Measurements from ENCODE around the gene ZXDC. TPM values are rescaled to one million over a fixed set of nuclear protein-coding genes. Genes with fewer than 3 reads are reported as not detected.

The ZXDC gene
- total RNA-seq, 1 experiment from 2014 or later: 37.2 TPM

GRCh38 chr3:126442094-126442855, 33.4 kb downstream of the ZXDC start:
- no peak for TF ChIP-seq CTCF (IDR thresholded peaks at IDR 0.05; ENCODE audit: unreplicated experiment)
- Mint-ChIP-seq H3K36me3 (ENCODE audit: insufficient read depth, unreplicated experiment) (peaks cover 28% of the 10 kb centered on the region), H3K27ac (ENCODE audit: low read depth, unreplicated experiment) (no peak overlapping the region), H3K27me3 (ENCODE audit: insufficient read depth, unreplicated experiment) (no peaks in the 10 kb centered on the region), H3K4me3 (ENCODE audit: unreplicated experiment) (no peak overlapping the region), H3K9me3 (ENCODE audit: unreplicated experiment) (no peaks in the 10 kb centered on the region), H3K4me1 (ENCODE audit: insufficient read depth, unreplicated experiment) (no peaks in the 10 kb centered on the region)
- ChIA-PET CTCF (interaction anchor here (0.7 to 1.0 kb wide), 3 partner anchors 8 to 1012 kb away, joined by 3 read pairs; no protein-coding TSS in a partner anchor), POLR2A (no interaction called here)
- BruUV-seq (replicated peaks): no TSS peak
- intact Hi-C loops (cut with micrococcal nuclease): no loop called here
- DNase-seq (ENCODE audit: unreplicated experiment): no peak

GRCh38 chr3:126441256-126441880, 34.3 kb downstream of the ZXDC start:
- TF ChIP-seq CTCF (IDR thresholded peaks at IDR 0.05; ENCODE audit: unreplicated experiment): no peak
- CTCF ChIA-PET: no interaction called here
- POLR2A ChIA-PET: no interaction called here
- no peak overlapping the region for H3K4me3 Mint-ChIP-seq (ENCODE audit: unreplicated experiment)
- DNase-seq (ENCODE audit: unreplicated experiment): no peak
- H3K9me3 Mint-ChIP-seq (ENCODE audit: unreplicated experiment): no peaks in the 10 kb centered on the region
- no peaks in the 10 kb centered on the region for H3K4me1 Mint-ChIP-seq (ENCODE audit: insufficient read depth, unreplicated experiment)
- peaks cover 32% of the 10 kb centered on the region for H3K36me3 Mint-ChIP-seq (ENCODE audit: insufficient read depth, unreplicated experiment)
- no peak overlapping the region for H3K27ac Mint-ChIP-seq (ENCODE audit: low read depth, unreplicated experiment)
- intact Hi-C loops (cut with micrococcal nuclease): no loop called here
- H3K27me3 Mint-ChIP-seq (ENCODE audit: insufficient read depth, unreplicated experiment): no peaks in the 10 kb centered on the region
- no TSS peak for BruUV-seq (replicated peaks)

DNA sequence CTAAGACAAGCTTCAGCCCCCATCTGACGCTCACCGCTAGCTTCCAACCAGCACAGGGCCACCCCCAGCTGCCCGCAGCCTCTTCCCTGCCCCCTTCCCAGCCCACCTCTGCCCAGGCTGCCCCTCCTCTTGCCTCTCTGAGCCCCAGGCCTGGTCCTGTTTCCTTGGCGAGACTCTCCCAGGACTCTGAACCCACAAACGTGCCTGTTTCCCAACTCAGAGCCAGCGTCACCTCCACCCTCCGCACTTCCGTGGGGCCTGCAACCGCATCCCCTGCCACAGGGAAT, 35.0 kb downstream of the ZXDC start:
- Mint-ChIP-seq H3K4me3 (ENCODE audit: unreplicated experiment) (no peak overlapping the region), H3K27ac (ENCODE audit: low read depth, unreplicated experiment) (no peak overlapping the region), H3K27me3 (ENCODE audit: insufficient read depth, unreplicated experiment) (no peaks in the 10 kb centered on the region), H3K36me3 (ENCODE audit: insufficient read depth, unreplicated experiment) (peaks cover 32% of the 10 kb centered on the region), H3K4me1 (ENCODE audit: insufficient read depth, unreplicated experiment) (no peaks in the 10 kb centered on the region), H3K9me3 (ENCODE audit: unreplicated experiment) (no peaks in the 10 kb centered on the region)
- intact Hi-C loops (cut with micrococcal nuclease): no loop called here
- DNase-seq (ENCODE audit: unreplicated experiment): no peak
- BruUV-seq (replicated peaks): no TSS peak
- POLR2A ChIA-PET: interaction anchor here (0.6 to 0.7 kb wide), 2 partner anchors 10 to 826 kb away, joined by 3 to 4 read pairs; no protein-coding TSS in a partner anchor
- CTCF ChIA-PET: interaction anchor here (0.6 kb wide), 1 partner anchor 77 kb away, joined by 3 read pairs; no protein-coding TSS in a partner anchor
- TF ChIP-seq CTCF (IDR thresholded peaks at IDR 0.05; ENCODE audit: unreplicated experiment): no peak

GRCh38 chr3:126439968-126440708, 35.6 kb downstream of the ZXDC start:
- POLR2A ChIA-PET: interaction anchor here (0.6 to 0.7 kb wide), 2 partner anchors 10 to 826 kb away, joined by 3 to 4 read pairs; no protein-coding TSS in a partner anchor
- H3K36me3 Mint-ChIP-seq (ENCODE audit: insufficient read depth, unreplicated experiment): peaks cover 32% of the 10 kb centered on the region
- no peak overlapping the region for H3K27ac Mint-ChIP-seq (ENCODE audit: low read depth, unreplicated experiment)
- H3K27me3 Mint-ChIP-seq (ENCODE audit: insufficient read depth, unreplicated experiment): no peaks in the 10 kb centered on the region
- TF ChIP-seq CTCF (IDR thresholded peaks at IDR 0.05; ENCODE audit: unreplicated experiment): no peak
- no TSS peak for BruUV-seq (replicated peaks)
- H3K9me3 Mint-ChIP-seq (ENCODE audit: unreplicated experiment): no peaks in the 10 kb centered on the region
- no peak for DNase-seq (ENCODE audit: unreplicated experiment)
- intact Hi-C loops (cut with micrococcal nuclease): no loop called here
- no peak overlapping the region for H3K4me3 Mint-ChIP-seq (ENCODE audit: unreplicated experiment)
- no peaks in the 10 kb centered on the region for H3K4me1 Mint-ChIP-seq (ENCODE audit: insufficient read depth, unreplicated experiment)
- CTCF ChIA-PET: interaction anchor here (0.6 kb wide), 1 partner anchor 77 kb away, joined by 3 read pairs; no protein-coding TSS in a partner anchor

Data from MCF 10A (cell line).